NCI-H1694 (cell line): Measurements from ENCODE around the gene DLX5.

Experiments
- DNase-seq: peaks from one replicate; lab custom pipeline; 2025; lab: John Stamatoyannopoulos, UW

Gene DLX5

DNA sequence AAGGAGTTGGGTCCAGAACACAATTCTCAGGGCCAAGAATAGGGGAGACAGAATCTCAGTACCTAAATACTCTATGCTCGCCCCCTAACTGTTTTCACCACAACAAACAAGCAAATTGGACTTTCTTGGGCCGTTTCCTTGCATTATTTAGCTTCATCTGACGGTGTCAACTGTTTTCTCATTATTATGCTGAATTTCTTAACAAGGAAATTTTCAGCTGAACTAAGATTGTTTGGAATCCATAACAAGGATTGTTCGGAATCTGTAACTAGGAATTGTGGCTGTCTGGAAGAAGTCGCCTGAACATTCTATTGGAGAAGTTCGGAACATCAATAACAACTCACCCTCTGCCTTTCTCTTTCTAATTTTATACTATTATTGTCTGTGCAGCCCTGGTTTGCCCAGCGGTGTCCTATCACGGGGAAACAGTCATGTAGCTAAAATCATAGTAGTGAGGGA lies 34.7 kb downstream of the DLX5 start:
- no peak for DNase-seq

DNA sequence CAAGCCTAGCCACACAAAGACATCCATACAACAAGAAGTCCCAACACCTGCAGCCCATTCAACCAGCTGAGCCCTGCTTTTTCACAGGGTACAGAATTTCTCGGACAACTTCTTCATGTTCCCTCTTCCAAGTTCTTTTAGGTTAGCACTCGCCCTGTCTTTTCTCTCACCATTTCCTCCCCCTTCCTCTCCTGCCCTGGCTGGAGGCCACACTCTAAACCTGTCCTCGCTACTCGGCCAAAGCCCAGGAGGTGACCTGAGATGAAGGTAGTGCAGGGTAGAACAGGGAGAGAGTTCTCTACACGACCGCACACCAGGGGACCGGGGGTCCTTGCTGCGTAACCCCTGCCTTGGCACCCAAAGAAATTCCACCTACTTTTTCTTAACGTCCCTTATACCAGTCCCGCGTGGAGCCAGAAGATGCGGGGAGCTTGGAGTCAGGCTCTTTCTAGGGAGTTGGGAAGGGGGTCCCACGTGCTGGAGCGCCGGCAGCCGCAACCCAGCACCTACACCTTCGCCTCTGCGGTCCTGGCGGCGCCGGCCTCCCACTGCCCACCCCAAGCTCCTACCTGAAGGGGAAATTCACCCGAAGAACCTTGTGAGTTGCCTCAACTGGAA lies 35.3 kb downstream of the DLX5 start:
- no peak for DNase-seq

DNA sequence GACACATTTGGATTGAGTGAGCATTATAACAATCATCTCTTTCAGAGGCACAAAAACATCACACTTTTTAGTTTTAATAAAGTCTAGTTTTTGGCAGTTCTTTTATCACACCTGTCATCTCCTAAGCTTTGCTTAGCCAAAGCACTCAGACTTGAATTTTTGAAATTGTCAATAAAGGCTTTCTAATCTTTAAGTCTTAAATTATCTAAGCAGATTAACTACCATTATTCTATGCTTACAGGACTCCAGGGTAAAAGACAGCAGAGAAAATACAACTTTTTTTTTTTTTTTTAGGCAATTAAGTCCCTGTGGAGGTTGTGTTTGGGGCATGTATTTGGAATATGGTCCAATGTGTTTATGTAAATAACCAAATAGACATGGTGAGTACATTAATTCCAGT lies 36.9 kb downstream of the DLX5 start:
- no peak for DNase-seq

DNA sequence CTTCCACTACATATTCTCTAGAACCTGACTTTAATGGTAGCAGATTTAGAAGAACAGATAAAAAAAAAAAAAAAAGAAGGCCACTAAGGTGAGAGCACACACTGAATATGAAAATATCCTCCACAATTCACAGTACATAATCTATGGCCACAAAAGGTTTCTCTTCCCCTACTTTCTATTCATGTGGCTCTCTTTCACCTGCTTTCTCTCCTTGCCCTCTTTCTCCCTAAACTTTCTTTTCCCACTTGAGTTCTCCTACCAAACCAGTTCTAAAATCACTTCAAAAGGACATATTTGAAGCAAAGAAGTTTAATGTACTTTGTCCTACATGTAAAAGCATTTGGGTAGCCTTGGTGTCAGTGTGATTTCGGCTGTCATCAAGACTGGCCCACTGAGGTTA lies 37.7 kb downstream of the DLX5 start:
- DNase-seq = no peak

DNA sequence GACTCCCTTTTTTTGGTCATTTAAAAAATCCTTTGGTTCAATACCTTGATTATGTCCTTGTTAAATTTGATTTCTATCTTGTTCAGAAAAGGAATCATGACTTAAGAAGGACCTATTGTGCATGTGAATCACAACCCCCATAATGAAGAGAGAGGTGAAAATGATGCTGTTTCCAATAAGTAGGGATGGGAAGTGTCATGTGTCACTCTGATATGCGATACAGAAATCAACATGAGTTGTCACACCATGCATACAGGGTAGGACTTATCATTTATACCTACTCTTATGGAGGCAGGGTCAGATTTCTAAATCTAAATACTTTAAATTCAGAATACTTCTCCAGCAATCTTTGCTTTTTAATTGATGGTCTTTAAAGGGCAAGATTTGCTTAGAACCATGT lies 38.6 kb downstream of the DLX5 start:
- no peak for DNase-seq

DNA sequence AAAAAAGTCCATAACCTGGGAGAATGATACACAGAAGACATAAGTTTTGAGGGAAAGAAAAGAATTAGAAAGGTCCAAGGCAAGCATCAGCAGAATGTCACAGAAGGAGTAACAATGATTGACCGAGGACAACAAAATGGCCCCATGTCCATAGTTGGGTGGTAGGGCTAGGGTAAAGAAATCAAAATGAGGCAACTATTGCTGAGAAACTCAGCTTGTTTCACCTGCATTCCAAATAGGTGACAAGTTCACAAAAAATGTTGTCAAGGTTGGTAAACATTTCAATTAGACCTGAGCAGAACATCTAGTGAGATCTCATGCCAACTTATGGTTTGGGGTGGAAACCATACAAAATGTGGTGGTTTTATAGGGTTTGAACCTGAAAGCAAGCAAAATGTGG lies 42.0 kb downstream of the DLX5 start:
- no peak for DNase-seq

DNA sequence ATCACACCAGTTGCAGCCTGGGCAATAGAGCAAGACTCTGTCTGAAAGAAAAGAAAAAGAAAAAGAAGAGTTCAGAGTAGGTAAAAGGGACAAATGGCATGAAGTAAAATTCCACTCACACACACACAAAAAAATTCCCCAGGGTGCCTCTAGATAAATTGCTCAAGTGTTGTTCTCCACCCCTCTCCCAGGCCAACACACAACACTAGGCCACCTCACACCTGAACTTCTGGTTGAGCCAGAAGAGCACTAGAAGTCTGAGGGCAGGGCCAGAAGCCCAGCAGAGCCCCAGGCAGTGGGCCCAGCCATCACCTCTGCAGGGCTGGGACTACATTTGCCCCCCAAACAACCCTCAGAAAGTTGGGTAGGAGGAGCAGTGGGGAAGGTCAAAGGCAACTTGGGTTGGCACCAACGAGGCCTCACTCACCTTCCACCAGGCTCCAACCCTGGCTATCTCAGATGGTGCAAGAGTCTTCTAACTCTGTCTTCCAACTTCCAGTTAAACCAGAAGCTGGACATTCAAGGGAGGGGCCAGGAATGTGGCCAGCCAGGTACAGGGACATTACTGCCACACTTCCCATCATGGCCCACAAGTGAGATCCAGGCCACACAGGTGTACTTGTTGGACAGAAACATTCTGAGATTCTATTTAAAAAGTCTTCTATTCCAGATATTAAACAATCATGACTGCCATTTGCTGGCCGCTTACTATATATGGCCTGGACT lies 44.9 kb downstream of the DLX5 start:
- no peak for DNase-seq

DNA sequence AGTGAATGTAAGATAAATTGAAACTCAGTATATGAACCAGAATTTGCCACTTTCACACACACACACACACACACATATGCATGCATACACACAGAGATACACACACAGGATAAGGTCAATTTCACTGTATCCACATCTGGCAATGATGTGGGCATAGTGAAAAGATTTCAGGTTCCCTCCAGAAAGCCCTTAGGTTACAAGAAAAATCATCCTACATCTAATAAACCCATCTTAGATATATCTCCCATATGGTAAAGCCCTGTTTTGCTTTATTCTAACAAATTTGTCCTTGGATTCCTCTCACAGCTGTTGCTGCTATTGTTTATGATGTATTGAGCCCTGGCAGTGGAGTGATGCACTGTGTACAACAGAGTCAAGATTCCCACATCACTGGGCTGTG lies 47.2 kb downstream of the DLX5 start:
- DNase-seq = no peak

DNA sequence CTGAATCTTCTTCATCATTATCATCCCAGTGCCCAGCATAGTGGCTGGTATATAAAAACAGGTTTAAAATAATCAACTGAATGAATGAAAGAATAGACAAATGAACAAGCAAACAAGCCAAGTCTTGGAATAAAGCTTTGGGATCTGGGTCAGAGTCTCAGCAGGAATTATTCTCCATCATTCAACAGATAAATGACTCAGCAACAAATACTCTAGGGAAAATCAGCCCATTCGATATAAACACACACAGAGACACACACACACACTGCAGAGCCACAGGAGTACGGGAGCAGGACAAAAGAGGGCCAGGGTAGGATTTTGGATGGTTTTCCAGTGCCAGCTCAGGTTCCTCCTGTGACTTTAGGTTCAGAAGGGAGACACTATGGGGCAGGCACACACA lies 48.5 kb downstream of the DLX5 start:
- no peak for DNase-seq

DNA sequence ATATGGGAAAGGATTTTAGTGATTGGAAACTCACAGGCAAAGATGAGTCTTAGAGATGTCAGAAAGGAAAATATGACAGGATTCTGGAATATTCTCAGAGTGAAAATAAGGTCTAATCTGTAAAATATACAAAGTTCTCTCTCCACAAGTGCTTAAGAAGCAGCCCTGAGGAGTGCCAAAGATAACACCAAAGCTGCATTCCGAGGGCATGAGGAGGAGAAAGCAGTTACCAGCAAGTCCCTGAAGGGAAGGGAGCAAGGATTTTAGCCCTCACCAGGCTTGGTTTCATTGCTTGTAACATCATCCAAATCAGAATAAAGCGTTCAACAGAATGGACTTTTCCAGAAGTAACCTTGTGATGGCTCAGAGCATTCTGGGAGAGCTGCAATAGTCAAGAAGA lies 50.6 kb downstream of the DLX5 start:
- DNase-seq = no peak

DNA sequence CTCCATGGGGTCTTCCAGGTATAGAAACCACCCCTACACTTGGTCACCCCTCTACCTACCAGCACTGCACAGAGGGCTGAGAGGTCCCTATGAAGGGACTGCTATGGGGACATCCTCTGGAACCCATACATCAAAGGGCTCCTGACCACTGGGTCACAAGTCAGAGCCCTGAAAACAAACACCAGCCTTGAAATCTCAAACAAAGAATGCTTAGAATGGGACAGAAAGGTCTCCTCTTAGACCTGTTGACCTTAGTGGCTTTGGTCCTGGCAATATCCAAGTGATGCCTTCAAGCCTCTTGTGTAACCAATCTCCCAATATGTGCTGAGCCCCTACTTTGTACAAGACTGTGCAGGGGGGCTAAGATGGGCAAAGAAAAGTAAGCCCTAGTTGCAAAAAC lies 53.9 kb downstream of the DLX5 start:
- DNase-seq = no peak
